K562 (cell line): ENCODE measurements around the gene WRAP53. TPM values are rescaled to one million over a fixed set of nuclear protein-coding genes. Genes with fewer than 3 reads are reported as not detected.

ENCODE experiments used
- ATAC-seq: fragments of 200-7000 bp; cut with Tn5 transposase; 3 replicates; pipeline ENCODE4 v1.9.1; 2020; ENCODE audit warnings: moderate library complexity
- BruUV-seq: library from RNA; stranded (reverse); fragments of 400-500 nt; replicated peaks from 2 replicates; lab custom pipeline; 2021; lab: Mats Ljungman, UMichigan
- CTCF ChIA-PET: fragments of 300-600 bp; formaldehyde crosslinking; extraction: SDS; loops from one replicate; lab custom pipeline; 2021; ENCODE audit warnings: low intra/inter-chr PET ratio; lab: Yijun Ruan, JAX
- POLR2A ChIA-PET: fragments of 300-600, 350-650 bp; sonication (Branson Sonifier 250); formaldehyde crosslinking; extraction: SDS; loops from one replicate; lab custom pipeline; 2021; ENCODE audit warnings: antibody characterized with exemption, inconsistent platforms; lab: Yijun Ruan, JAX
- DNase-seq, 4 experiments: peaks; one replicate each; pipeline versions ENCODE4 v3.0.0 to v3.0.0-alpha.2; 2011 to 2018; ENCODE audit warnings: low spot score in 3 of 4, mixed read lengths in 3 of 4; ENCODE audit errors: extremely low read depth in 1 of 4
- FAIRE-seq: peaks from 2 replicates; lab custom pipeline; 2011; peaks lifted over from hg19 to GRCh38; lab: Jason Lieb, UNC
- H2AFZ ChIP-seq: 2 replicates; pipeline ENCODE4 v1.6.0; 2011; ENCODE audit warnings: low read depth, low read length, control low read depth, inconsistent platforms
- H3K27ac ChIP-seq: fragments of 200-600 bp; 3 replicates; pipeline ENCODE4 v1.8.0; 2011; ENCODE audit warnings: low read depth, mild to moderate bottlenecking, control low read depth, inconsistent platforms, low read length, moderate library complexity, mixed read lengths; ENCODE audit errors: extremely low read depth
- H3K27me3 ChIP-seq, 2 experiments: fragments of 300-600 bp in 1 of 2; 2 replicates in 1 of 2; 3 replicates in 1 of 2; pipeline versions ENCODE4 v1.6.0 to v1.8.0; 2011; ENCODE audit warnings: inconsistent platforms in 2 of 2, low read length in 2 of 2, mild to moderate bottlenecking in 1 of 2, mixed read lengths in 1 of 2, moderate library complexity in 1 of 2; ENCODE audit not compliant: control insufficient read depth in 2 of 2, insufficient read depth in 2 of 2
- H3K36me3 ChIP-seq: fragments of 300-600 bp; 3 replicates; pipeline ENCODE4 v1.8.0; 2011; ENCODE audit warnings: mild to moderate bottlenecking, low read length, inconsistent platforms; ENCODE audit not compliant: control insufficient read depth, insufficient read depth
- H3K4me1 ChIP-seq, 2 experiments: fragments of 200-600 bp in 1 of 2; replicated peaks in 1 of 2; 2 replicates in 1 of 2; 3 replicates in 1 of 2; pipeline versions ENCODE4 v1.5.1 to v1.8.0; 2011; ENCODE audit warnings: inconsistent platforms in 2 of 2, low read length in 2 of 2, mild to moderate bottlenecking in 1 of 2, mixed read lengths in 1 of 2, moderate library complexity in 1 of 2; ENCODE audit not compliant: control insufficient read depth in 2 of 2, insufficient read depth in 2 of 2
- H3K4me2 ChIP-seq: 2 replicates; pipeline ENCODE4 v1.6.1; 2011; ENCODE audit warnings: low read length, control low read depth, inconsistent platforms, mixed read lengths; ENCODE audit not compliant: insufficient read depth
- H3K4me3 ChIP-seq: fragments of 200-600 bp; sonication (generic), shearing (Covaris generic); 2 replicates; pipeline ENCODE4 v1.5.1; 2016; ENCODE audit warnings: control low read depth, inconsistent platforms
- H3K79me2 ChIP-seq: fragments of 200-600 bp; 3 replicates; pipeline ENCODE4 v1.8.0; 2011; ENCODE audit warnings: low read length, inconsistent platforms; ENCODE audit not compliant: control insufficient read depth, insufficient read depth
- H3K9ac ChIP-seq, 2 experiments: 2 replicates each; pipeline versions ENCODE4 v1.6.0 to v1.6.1; 2011; ENCODE audit warnings: low read depth in 2 of 2, low read length in 2 of 2, control low read depth in 1 of 2, inconsistent platforms in 1 of 2, mild to moderate bottlenecking in 1 of 2, mixed read lengths in 1 of 2; ENCODE audit not compliant: insufficient read depth in 1 of 2
- H3K9me1 ChIP-seq: one replicate; pipeline ENCODE4 v1.6.0; 2011; ENCODE audit warnings: inconsistent platforms, mild to moderate bottlenecking, low read length, moderate library complexity; ENCODE audit not compliant: control insufficient read depth, insufficient read depth
- H3K9me3 ChIP-seq: replicated peaks from 2 replicates; pipeline ENCODE4 v1.5.1; 2011; ENCODE audit warnings: low read depth, low read length, inconsistent platforms; ENCODE audit not compliant: control insufficient read depth, insufficient read depth
- H4K20me1 ChIP-seq: replicated peaks from 2 replicates; pipeline ENCODE4 v1.6.1; 2011; ENCODE audit warnings: low read length, inconsistent platforms, mixed read lengths; ENCODE audit not compliant: control insufficient read depth, insufficient read depth
- MAFK ChIP-seq: IDR thresholded peaks from 2 replicates; pipeline ENCODE4 v1.6.1; 2011; ENCODE audit warnings: low read length, improper control_type of control experiment
- MIER1 ChIP-seq: fragments of 450-650 bp; IDR thresholded peaks from 2 replicates; pipeline ENCODE4 v1.6.1; 2016; ENCODE audit warnings: antibody characterized with exemption, mild to moderate bottlenecking, low read depth
- PCBP2 ChIP-seq: fragments of 200-400 bp; formaldehyde crosslinking; IDR thresholded peaks from 2 replicates; pipeline ENCODE4 v1.6.1; 2018; ENCODE audit warnings: low read length, low read depth, mild to moderate bottlenecking, moderate library complexity; ENCODE audit not compliant: poor library complexity, severe bottlenecking
- RB1 ChIP-seq: fragments of 450-650 bp; IDR thresholded peaks from 2 replicates; pipeline ENCODE4 v1.6.1; 2017; ENCODE audit warnings: low read depth, mild to moderate bottlenecking
- RBM22 ChIP-seq: fragments of 200-400 bp; formaldehyde crosslinking; IDR thresholded peaks from 2 replicates; pipeline ENCODE4 v1.6.1; 2018; ENCODE audit warnings: low read length, low read depth; ENCODE audit not compliant: poor library complexity, severe bottlenecking
- RFX1 ChIP-seq: fragments of 450-650 bp; IDR thresholded peaks from 2 replicates; pipeline ENCODE4 v1.6.1; 2016; ENCODE audit warnings: mild to moderate bottlenecking, moderate library complexity
- SMARCB1 ChIP-seq: IDR thresholded peaks from 2 replicates; pipeline ENCODE4 v1.6.1; 2011; ENCODE audit warnings: improper control_type of control experiment, low read depth; ENCODE audit not compliant: insufficient read length
- ZFP36 ChIP-seq: fragments of 150-350 bp; IDR thresholded peaks from 2 replicates; pipeline ENCODE4 v1.6.1; 2018; ENCODE audit warnings: low read length, low read depth; ENCODE audit not compliant: partially characterized antibody
- ZNF280A ChIP-seq: fragments of 450-650 bp; IDR thresholded peaks from 2 replicates; pipeline ENCODE4 v1.6.1; 2018; ENCODE audit warnings: mild to moderate bottlenecking, low read depth; ENCODE audit not compliant: partially characterized antibody
- WGBS: fragments of 100-300 bp; shearing (Covaris generic); methylation state at CpG from one replicate; pipeline ENCODE4 v1.1.6; 2016; ENCODE audit warnings: low coverage, mixed read lengths; ENCODE audit not compliant: insufficient coverage; ENCODE audit errors: missing lambda C conversion rate; 5-methylcytosine and 5-hydroxymethylcytosine counted together
- in situ Hi-C: fragments of 300-500 bp; cut with MboI; formaldehyde crosslinking; loops from 4 replicates; pipeline ENCODE4 v1.15.0; 2018; ENCODE audit warnings: inconsistent platforms, mixed read lengths
- intact Hi-C: fragments of 100-400 bp; cut with micrococcal nuclease; formaldehyde crosslinking; loops from 2 replicates; pipeline ENCODE4 v1.14.2; 2022
- polyA plus RNA-seq, 8 experiments: library from polyadenylated mRNA; depleted of rRNA in 4 of 8; stranded (reverse) in 5 of 8; unstranded in 3 of 8; fragments of >200 nt; fragmentation: Nextera tagmentation in 2 of 8; fragmentation: Illumina TruSeq in 1 of 8; extraction: Ambion mirVana in 2 of 8; extraction: Trizol in 1 of 8; gene quantifications; 2 replicates each; pipeline versions ENCODE4 v1.2.1 to v1.2.3, GENCODE V29; 2011 to 2014; ENCODE audit warnings: inconsistent platforms in 1 of 8, missing spikeins in 1 of 8
- total RNA-seq, 7 experiments: library from RNA; depleted of rRNA in 6 of 7; stranded (reverse); fragments of >200 nt in 6 of 7; fragmentation: Illumina TruSeq in 2 of 7; extraction: Trizol in 2 of 7; gene quantifications; 2 replicates each; pipeline versions ENCODE4 v1.2.1 to v1.2.3, GENCODE V29; 2011 to 2021; ENCODE audit warnings: low replicate concordance in 1 of 7

Gene WRAP53
- total and polyA plus RNA-seq, 9 of the 15 experiments (the other 6 are each of a cell fraction or from before 2014, with no cell fraction given) = 0.72 to 18.2 (median 13.4) TPM

- WGBS = 91% methylated on average over 10 of the region's 14 CpGs
Observed at GRCh38 chr17:7701681-7702080, 13.4 kb downstream of the WRAP53 start.

More at GRCh38 chr17:7701681-7702080, 13.4 kb downstream of the WRAP53 start:
- H3K4me2 ChIP-seq = no peak overlapping the region
- H3K4me3 ChIP-seq = no peak overlapping the region
- intact Hi-C loops (no loop called here), in situ Hi-C loops (no loop called here)
- H3K9me1 ChIP-seq = no peaks in the 10 kb centered on the region
- ChIA-PET POLR2A (interaction anchor here (0.6 to 7.6 kb wide), 3 partner anchors 13 to 301 kb away, joined by 3 to 67 read pairs (median 5); partner anchors contain the start of genes GUCY2D, POLR2A, TP53 and WRAP53), CTCF (no interaction called here)
- BruUV-seq = no TSS peak
- H4K20me1 ChIP-seq = no peaks in the 10 kb centered on the region
- TF ChIP-seq RBM22 (no peak), RB1 (no peak), SMARCB1 (no peak), MAFK (no peak), PCBP2 (no peak), RFX1 (no peak), ZNF280A (no peak), MIER1 (no peak), ZFP36 (no peak)
- peaks cover 7 to 12% of the 10 kb centered on the region in 2 experiments; a peak in 4 of 5 replicates for H3K27me3 ChIP-seq
- H3K27ac ChIP-seq = no peak overlapping the region
- peaks cover 5 to 23% of the 10 kb centered on the region in 2 experiments; a peak in 3 of 5 replicates for H3K4me1 ChIP-seq
- no peak overlapping the region for H2AFZ ChIP-seq
- no peaks in the 10 kb centered on the region for H3K9me3 ChIP-seq
- peaks cover 4% of the 10 kb centered on the region; the same call in 1 of the 3 replicates for H3K36me3 ChIP-seq
- no peaks in the 10 kb centered on the region for H3K79me2 ChIP-seq
- FAIRE-seq = no peak
- no peak overlapping the region for H3K9ac ChIP-seq
- no peak for DNase-seq
- ATAC-seq = no peak
